Kidney capillary endothelial cell (primary cell): ENCODE data around the gene TOB1.

Source experiments
- DNase-seq: peaks from one replicate; pipeline ENCODE4 v3.0.0-alpha.2; 2018; ENCODE audit warnings: low spot score

TOB1 gene

GRCh38 chr17:50845240-50846147 is 20.7 kb downstream of the TOB1 start:
- no peak for DNase-seq

- DNase-seq = no peak
Measured at GRCh38 chr17:50844117-50844700, 21.9 kb downstream of the TOB1 start.

GRCh38 chr17:50843150-50843905 is 22.8 kb downstream of the TOB1 start:
- no peak for DNase-seq

GRCh38 chr17:50842506-50843149 is 23.5 kb downstream of the TOB1 start:
- no peak for DNase-seq

GRCh38 chr17:50841949-50842354 is 24.2 kb downstream of the TOB1 start:
- peak; percentile 47 for DNase-seq

GRCh38 chr17:50841277-50841948 is 24.7 kb downstream of the TOB1 start:
- no peak for DNase-seq

- DNase-seq = no peak
Measured at GRCh38 chr17:50840311-50840851, 25.8 kb downstream of the TOB1 start.

- no peak for DNase-seq
Measured at GRCh38 chr17:50839591-50840310, 26.4 kb downstream of the TOB1 start.

- no peak for DNase-seq
Measured at GRCh38 chr17:50837980-50838954, 27.9 kb downstream of the TOB1 start.

- DNase-seq = no peak
Measured at GRCh38 chr17:50837286-50837979, 28.7 kb downstream of the TOB1 start.

- no peak for DNase-seq
Measured at GRCh38 chr17:50836826-50837225, 29.3 kb downstream of the TOB1 start.

GRCh38 chr17:50835301-50836234 is 30.6 kb downstream of the TOB1 start, which contains the start of gene WFIKKN2:
TSS of gene WFIKKN2 (plus strand) at chr17:50835586. CDS start at chr17:50835938, 352 bp downstream.
- DNase-seq = no peak

GRCh38 chr17:50834429-50835300 is 31.5 kb downstream of the TOB1 start:
- no peak for DNase-seq

GRCh38 chr17:50833510-50834428 is 32.4 kb downstream of the TOB1 start:
- DNase-seq = no peak

GRCh38 chr17:50832864-50833381 is 33.2 kb downstream of the TOB1 start:
- no peak for DNase-seq
